GM18873 (cell line): Measurements from ENCODE around the gene CACNA2D2.

ENCODE experiments used
- ATAC-seq: cut with Tn5 transposase; IDR thresholded peaks from one replicate; pipeline ENCODE4 v1.9.1; 2021; ENCODE audit warnings: mild to moderate bottlenecking, moderate library complexity, moderate number of reproducible peaks; ENCODE audit not compliant: unreplicated experiment, low FRiP score

CACNA2D2 gene

GRCh38 chr3:50470658-50471057 is 32.8 kb downstream of the CACNA2D2 start:
- no peak for ATAC-seq

GRCh38 chr3:50467919-50468318 is 35.5 kb downstream of the CACNA2D2 start:
- no peak for ATAC-seq

GRCh38 chr3:50466177-50466576 is 37.3 kb downstream of the CACNA2D2 start:
- ATAC-seq, result no peak

GRCh38 chr3:50464569-50464968 is 38.9 kb downstream of the CACNA2D2 start:
- ATAC-seq, result no peak

GRCh38 chr3:50459785-50460184 is 43.6 kb downstream of the CACNA2D2 start:
- no peak for ATAC-seq

GRCh38 chr3:50457988-50458387 is 45.4 kb downstream of the CACNA2D2 start:
- no peak for ATAC-seq

- no peak for ATAC-seq
These were observed 48.0 kb downstream of the CACNA2D2 start for GRCh38 chr3:50455161-50456018.

- ATAC-seq, result no peak
These were observed 48.9 kb downstream of the CACNA2D2 start for GRCh38 chr3:50454481-50455070.

GRCh38 chr3:50453907-50454306 is 49.5 kb downstream of the CACNA2D2 start:
- ATAC-seq, result no peak

GRCh38 chr3:50450209-50450921 is 53.1 kb downstream of the CACNA2D2 start:
- no peak for ATAC-seq

GRCh38 chr3:50448752-50449539 is 54.5 kb downstream of the CACNA2D2 start:
- ATAC-seq, result no peak

GRCh38 chr3:50447290-50447840 is 56.1 kb downstream of the CACNA2D2 start:
- no peak for ATAC-seq

- ATAC-seq, result no peak
These were observed 57.5 kb downstream of the CACNA2D2 start for GRCh38 chr3:50445919-50446318.

GRCh38 chr3:50444782-50445181 is 58.7 kb downstream of the CACNA2D2 start:
- no peak for ATAC-seq

- no peak for ATAC-seq
These were observed 59.2 kb downstream of the CACNA2D2 start for GRCh38 chr3:50444213-50444612.

GRCh38 chr3:50442945-50443579 is 60.4 kb downstream of the CACNA2D2 start:
- no peak for ATAC-seq

- no peak for ATAC-seq
These were observed 61.8 kb downstream of the CACNA2D2 start for GRCh38 chr3:50441424-50442217.

GRCh38 chr3:50436114-50436674 is 67.2 kb downstream of the CACNA2D2 start:
- ATAC-seq, result no peak
